Mesenchymal stem cell (in vitro differentiated cells and primary cell): Measurements from ENCODE around the gene NOP16.

Source experiments
- DNase-seq: peaks from one replicate; pipeline ENCODE4 v3.0.0-alpha.2; 2013
- H2AFZ ChIP-seq: one replicate; pipeline ENCODE4 v1.6.1; 2013; ENCODE audit warnings: low read depth, mild to moderate bottlenecking, control low read depth, inconsistent platforms, low read length, moderate library complexity
- H2AK5ac ChIP-seq: 2 replicates; pipeline ENCODE4 v1.6.1; 2013; ENCODE audit warnings: low read length, moderate library complexity, mild to moderate bottlenecking, inconsistent platforms; ENCODE audit not compliant: severe bottlenecking
- H2BK120ac ChIP-seq: one replicate; pipeline ENCODE4 v1.6.1; 2013; ENCODE audit warnings: low read depth, mild to moderate bottlenecking, inconsistent platforms, low read length, moderate library complexity
- H2BK12ac ChIP-seq, 2 experiments: one replicate each; pipeline ENCODE4 v1.6.1; 2013; ENCODE audit warnings: inconsistent platforms in 2 of 2, low read length in 2 of 2, mild to moderate bottlenecking in 2 of 2, moderate library complexity in 2 of 2, control low read depth in 1 of 2
- H2BK15ac ChIP-seq: one replicate; pipeline ENCODE4 v1.6.1; 2013; ENCODE audit warnings: mild to moderate bottlenecking, low read depth, inconsistent platforms; ENCODE audit not compliant: poor library complexity, severe bottlenecking
- H2BK5ac ChIP-seq: 2 replicates; pipeline ENCODE4 v1.6.1; 2013; ENCODE audit warnings: low read depth, mild to moderate bottlenecking, low read length, control low read depth, inconsistent platforms; ENCODE audit not compliant: poor library complexity, severe bottlenecking
- H3K14ac ChIP-seq, 2 experiments: one replicate each; pipeline ENCODE4 v1.6.1; 2013; ENCODE audit warnings: inconsistent platforms in 2 of 2, low read length in 2 of 2, control low read depth in 1 of 2, mild to moderate bottlenecking in 1 of 2, moderate library complexity in 1 of 2
- H3K18ac ChIP-seq, 2 experiments: one replicate each; pipeline ENCODE4 v1.6.1; 2013; ENCODE audit warnings: inconsistent platforms in 2 of 2, low read length in 2 of 2, control low read depth in 1 of 2, low read depth in 1 of 2, mild to moderate bottlenecking in 1 of 2
- H3K23ac ChIP-seq, 2 experiments: one replicate each; pipeline ENCODE4 v1.6.1; 2013; ENCODE audit warnings: inconsistent platforms in 2 of 2, low read length in 2 of 2, mild to moderate bottlenecking in 2 of 2, moderate library complexity in 2 of 2, control low read depth in 1 of 2
- H3K27ac ChIP-seq: 2 replicates; pipeline ENCODE4 v1.5.1; 2013; ENCODE audit warnings: mild to moderate bottlenecking, moderate library complexity, low read length, control low read depth, inconsistent platforms; ENCODE audit not compliant: poor library complexity, severe bottlenecking
- H3K27me3 ChIP-seq, 2 experiments: 2 replicates each; pipeline versions ENCODE4 v1.6.1 to v1.7.0; 2013; ENCODE audit warnings: low read length in 2 of 2, mild to moderate bottlenecking in 2 of 2, moderate library complexity in 2 of 2, control low read depth in 1 of 2, inconsistent platforms in 1 of 2; ENCODE audit not compliant: control insufficient read depth in 1 of 2, insufficient read depth in 1 of 2
- H3K36me3 ChIP-seq, 2 experiments: 2 replicates each; pipeline versions ENCODE4 v1.6.1 to v1.7.0; 2013; ENCODE audit warnings: low read length in 2 of 2, control low read depth in 1 of 2, inconsistent platforms in 1 of 2, low read depth in 1 of 2, mild to moderate bottlenecking in 1 of 2; ENCODE audit not compliant: insufficient read depth in 2 of 2, control insufficient read depth in 1 of 2
- H3K4ac ChIP-seq, 2 experiments: one replicate each; pipeline ENCODE4 v1.6.1; 2013; ENCODE audit warnings: inconsistent platforms in 2 of 2, low read length in 2 of 2, mild to moderate bottlenecking in 2 of 2, moderate library complexity in 2 of 2, control low read depth in 1 of 2, low read depth in 1 of 2
- H3K4me1 ChIP-seq: 2 replicates; pipeline ENCODE4 v1.6.1; 2013; ENCODE audit warnings: low read depth, low read length, control low read depth; ENCODE audit not compliant: control insufficient read depth, insufficient read depth
- H3K4me2 ChIP-seq: 2 replicates; pipeline ENCODE4 v1.6.1; 2013; ENCODE audit warnings: low read length, mild to moderate bottlenecking, inconsistent platforms; ENCODE audit not compliant: poor library complexity, severe bottlenecking
- H3K4me3 ChIP-seq, 2 experiments: 2 replicates each; pipeline versions ENCODE4 v1.5.1 to v1.7.0; 2013; ENCODE audit warnings: low read length in 2 of 2, mild to moderate bottlenecking in 2 of 2, control low read depth in 1 of 2, low read depth in 1 of 2; ENCODE audit not compliant: insufficient read depth in 1 of 2
- H3K79me1 ChIP-seq: replicated peaks from 2 replicates; pipeline ENCODE4 v1.6.1; 2013; ENCODE audit warnings: mild to moderate bottlenecking, control low read depth, low read length, inconsistent platforms; ENCODE audit not compliant: poor library complexity, severe bottlenecking
- H3K9ac ChIP-seq: 2 replicates; pipeline ENCODE4 v1.7.0; 2013; ENCODE audit warnings: mild to moderate bottlenecking, low read length, moderate library complexity
- H3K9me3 ChIP-seq: 2 replicates; pipeline ENCODE4 v1.7.0; 2013; ENCODE audit warnings: mild to moderate bottlenecking, low read length; ENCODE audit not compliant: control insufficient read depth
- H4K8ac ChIP-seq: one replicate; pipeline ENCODE4 v1.6.1; 2013; ENCODE audit warnings: inconsistent platforms, mild to moderate bottlenecking, low read length, moderate library complexity
- H4K91ac ChIP-seq: one replicate; pipeline ENCODE4 v1.6.1; 2013; ENCODE audit warnings: mild to moderate bottlenecking, low read length, inconsistent platforms
- WGBS: methylation state at CpG from one replicate; pipeline ENCODE4 v1.1.7; 2013; ENCODE audit warnings: mixed read lengths; 5-methylcytosine and 5-hydroxymethylcytosine counted together

The NOP16 gene

DNA sequence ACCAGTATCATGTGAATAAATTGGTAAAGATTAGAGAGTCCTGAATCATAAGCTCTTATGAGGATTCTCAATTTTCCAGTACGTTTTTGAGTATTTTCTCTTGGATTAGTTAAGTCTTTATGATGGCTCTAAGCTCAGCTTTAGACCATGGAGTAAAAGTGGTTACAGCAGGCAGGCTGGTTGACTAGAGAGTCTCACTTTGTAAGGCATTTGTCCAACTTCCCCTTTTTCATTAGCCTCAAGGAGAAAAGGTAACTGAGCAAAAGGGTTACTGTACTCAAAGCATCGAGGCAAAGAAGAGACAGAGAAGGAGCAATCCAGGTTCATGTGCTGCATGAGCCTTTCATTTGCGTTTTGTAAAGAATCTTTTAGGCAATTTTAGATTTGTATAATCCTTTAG is 8.5 kb downstream of the NOP16 start:
- WGBS, result 87% methylated on average over 3 of the region's 3 CpGs
- Histone ChIP-seq H3K27ac (no peak overlapping the region), H3K14ac (no peak overlapping the region), H4K91ac (no peak overlapping the region), H3K18ac (no peak overlapping the region), H3K4me1 (no peaks in the 10 kb centered on the region), H2BK5ac (no peak overlapping the region), H3K4me3 (no peak overlapping the region), H3K36me3 (peaks cover 37 to 62% of the 10 kb centered on the region in 2 experiments), H3K79me1 (peaks cover 29% of the 10 kb centered on the region), H2BK12ac (no peak overlapping the region), H2AK5ac (no peak overlapping the region), H3K27me3 (no peaks in the 10 kb centered on the region), H4K8ac (no peak overlapping the region), H3K4me2 (no peak overlapping the region), H3K4ac (no peak overlapping the region), H2BK120ac (no peak overlapping the region), H2AFZ (no peak overlapping the region), H3K9ac (no peak overlapping the region), H2BK15ac (no peak overlapping the region), H3K23ac (no peak overlapping the region), H3K9me3 (no peaks in the 10 kb centered on the region)
- DNase-seq, result no peak

DNA sequence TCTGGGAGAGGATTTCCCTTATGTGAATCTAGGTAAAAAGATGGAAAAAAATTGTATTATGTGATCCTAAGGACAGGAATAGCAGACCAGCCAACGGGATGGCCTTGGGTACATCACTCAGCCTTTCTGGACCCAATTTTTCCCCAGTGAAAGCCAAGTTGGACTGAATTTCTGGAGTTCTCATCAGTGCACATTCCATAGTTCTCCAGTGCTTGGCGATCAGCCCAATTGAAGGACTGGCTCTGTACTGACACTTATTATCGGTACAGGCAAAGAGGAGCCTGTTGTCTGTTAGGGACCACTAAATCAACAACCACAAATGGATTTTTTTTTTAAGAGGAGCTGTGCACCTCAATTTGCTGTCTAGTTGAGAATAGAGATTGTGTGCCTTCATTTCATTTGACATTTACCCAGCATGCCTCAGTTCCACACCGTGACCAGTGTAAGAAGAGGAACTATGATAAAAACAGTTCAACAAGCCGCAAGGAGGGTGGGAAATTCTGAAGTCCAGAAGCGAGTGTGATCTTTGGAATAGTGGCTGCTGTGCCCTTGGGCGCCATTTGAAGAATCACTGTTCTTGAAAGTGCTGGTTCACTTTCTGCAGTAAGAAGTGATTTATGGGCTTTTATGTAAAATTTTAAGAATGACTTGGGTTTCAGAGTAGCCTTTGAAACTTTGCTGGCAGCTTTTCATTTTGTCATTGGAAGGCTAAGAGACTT is 15.1 kb downstream of the NOP16 start:
- Histone ChIP-seq H3K27ac (no peak overlapping the region), H3K4me2 (no peak overlapping the region), H3K79me1 (peaks cover 17% of the 10 kb centered on the region), H3K4me1 (peaks cover 2% of the 10 kb centered on the region), H2AFZ (no peak overlapping the region), H2AK5ac (no peak overlapping the region), H2BK12ac (no peak overlapping the region), H2BK5ac (no peak overlapping the region), H3K18ac (no peak overlapping the region), H4K8ac (no peak overlapping the region), H3K4ac (no peak overlapping the region), H3K9ac (no peak overlapping the region), H3K9me3 (no peaks in the 10 kb centered on the region), H3K27me3 (no peaks in the 10 kb centered on the region), H3K4me3 (no peak overlapping the region), H2BK120ac (no peak overlapping the region), H4K91ac (no peak overlapping the region), H2BK15ac (no peak overlapping the region), H3K14ac (no peak overlapping the region), H3K36me3 (peaks cover 28 to 54% of the 10 kb centered on the region in 2 experiments), H3K23ac (no peak overlapping the region)
- DNase-seq, result no peak
- 95% methylated on average over 7 of the region's 7 CpGs for WGBS

DNA sequence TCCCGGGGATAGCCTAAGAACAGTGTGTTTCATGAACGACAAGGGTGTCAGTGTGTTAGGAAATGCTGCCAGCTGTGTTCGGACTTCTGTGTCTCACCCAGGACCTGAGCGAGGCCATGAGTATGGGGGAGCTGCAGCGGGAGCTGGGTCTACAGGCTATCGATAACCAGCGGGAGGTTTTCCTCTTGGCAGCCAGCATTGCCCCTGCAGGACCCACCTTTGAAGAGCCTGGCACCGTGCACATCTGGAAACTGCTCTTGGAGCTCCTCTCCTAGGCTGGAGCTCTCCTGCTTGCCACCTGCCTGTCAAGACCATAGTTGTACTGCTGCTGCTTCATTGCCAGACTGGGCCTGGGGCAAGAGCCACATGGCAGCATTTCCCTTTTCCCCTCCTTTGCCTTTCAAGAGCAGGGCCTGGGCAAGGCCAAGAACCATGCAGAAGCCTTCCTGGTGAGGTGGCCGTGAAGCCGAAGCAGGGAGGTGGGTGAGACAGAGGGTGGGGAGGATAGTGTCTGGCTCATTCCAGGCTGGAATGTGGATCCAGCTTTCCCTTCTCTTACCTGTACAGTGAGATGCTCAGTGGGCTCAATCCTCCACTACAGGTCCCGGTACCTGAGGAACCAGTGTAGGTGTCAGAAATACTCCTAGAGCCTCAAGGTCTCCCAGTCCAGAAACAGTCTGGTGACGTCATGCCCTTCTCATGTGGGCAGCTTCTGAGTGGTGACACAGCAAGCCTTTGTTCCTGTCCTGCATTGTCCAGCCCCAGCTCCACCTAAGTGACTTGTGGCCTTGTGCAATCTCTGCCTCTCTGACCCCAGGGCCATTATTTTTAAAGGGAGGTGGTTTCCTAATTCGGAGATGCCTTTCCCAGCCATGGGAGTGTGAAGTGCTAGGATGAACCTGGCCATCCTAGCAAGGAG is 16.5 kb downstream of the NOP16 start:
- peak overlapping the region; percentile 29 for H4K91ac ChIP-seq
- no peaks in the 10 kb centered on the region for H3K9me3 ChIP-seq
- peaks cover 2% of the 10 kb centered on the region for H3K4me1 ChIP-seq
- H2BK120ac ChIP-seq, result no peak overlapping the region
- no peak overlapping the region for H2AK5ac ChIP-seq
- H3K79me1 ChIP-seq, result peaks cover 23% of the 10 kb centered on the region
- H3K9ac ChIP-seq, result no peak overlapping the region
- H3K4ac ChIP-seq, result no peak overlapping the region
- no peaks in the 10 kb centered on the region for H3K27me3 ChIP-seq
- no peak overlapping the region for H3K18ac ChIP-seq
- no peak for DNase-seq
- no peak overlapping the region for H2BK12ac ChIP-seq
- H2AFZ ChIP-seq, result no peak overlapping the region
- H3K4me3 ChIP-seq, result no peak overlapping the region
- no peak overlapping the region for H3K4me2 ChIP-seq
- H3K14ac ChIP-seq, result no peak overlapping the region
- H4K8ac ChIP-seq, result peak overlapping the region; percentile 30
- peaks cover 38 to 58% of the 10 kb centered on the region in 2 experiments for H3K36me3 ChIP-seq
- WGBS, result 97% methylated on average over 11 of the region's 13 CpGs
- H3K23ac ChIP-seq, result no peak overlapping the region
- no peak overlapping the region for H3K27ac ChIP-seq
- H2BK15ac ChIP-seq, result no peak overlapping the region
- no peak overlapping the region for H2BK5ac ChIP-seq
